Prostate gland (tissue), 2 donors: Measurements from ENCODE around the gene THRAP3.

ENCODE experiments used
- CTCF ChIP-seq, 4 experiments: fragments of 200-600 bp in 2 of 4; fragments of 450-650 bp in 2 of 4; sonication (generic) in 2 of 4; IDR thresholded peaks; 1 replicate in 3 of 4; 2 replicates in 1 of 4; pipeline ENCODE4 v1.5.1; 2016 to 2019; ENCODE audit warnings: antibody characterized with exemption in 4 of 4, mild to moderate bottlenecking in 2 of 4, moderate library complexity in 2 of 4
- POLR2A ChIP-seq: fragments of 450-650 bp; IDR thresholded peaks from one replicate; pipeline ENCODE4 v1.6.1; 2016; ENCODE audit warnings: antibody characterized with exemption, mild to moderate bottlenecking

DNA sequence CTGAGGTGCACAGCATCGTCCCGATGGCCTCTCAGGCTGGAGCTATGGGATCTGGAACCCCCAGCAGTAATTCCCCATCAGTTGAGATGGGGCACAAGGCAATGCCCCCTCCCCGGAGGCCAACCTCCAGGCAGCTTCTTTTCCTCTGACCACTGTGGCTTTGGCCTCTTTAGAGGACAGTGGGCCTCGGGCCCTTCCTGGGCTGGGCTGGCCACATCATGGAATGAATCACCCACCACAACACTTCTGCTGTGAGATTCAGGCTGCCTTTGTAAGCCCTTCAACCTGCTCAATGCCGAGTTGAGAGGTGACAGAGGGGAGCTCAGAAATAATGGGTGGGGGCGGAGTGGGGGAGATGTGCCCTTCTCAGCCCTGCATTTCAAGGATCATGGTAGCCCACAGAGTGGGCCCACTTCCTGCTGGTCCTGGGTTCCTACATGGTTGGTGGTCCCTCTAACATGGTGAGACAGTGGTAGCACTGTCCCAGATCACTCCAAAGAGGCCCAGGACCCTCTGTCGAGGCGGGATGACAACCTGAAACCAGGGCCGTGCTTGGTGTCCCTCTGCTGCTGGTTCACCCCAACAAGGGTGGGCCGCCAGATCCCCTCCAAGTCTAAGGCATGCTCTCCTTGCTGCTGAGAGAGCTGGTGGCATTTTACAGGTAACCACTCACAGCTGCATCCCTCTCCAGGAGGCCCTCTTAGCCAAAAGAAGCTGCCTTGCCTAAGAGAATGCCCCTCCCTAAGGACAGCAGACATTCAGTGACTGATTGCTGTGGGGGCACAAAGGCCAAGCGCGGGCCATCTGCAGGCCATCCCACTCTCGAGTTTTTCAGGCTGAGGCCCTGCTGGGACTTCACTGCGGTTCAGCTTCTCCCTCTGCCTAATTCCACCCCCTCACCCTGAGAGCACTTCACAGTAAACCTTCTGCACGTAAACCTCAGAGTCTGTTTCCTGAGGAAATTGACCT is 129.0 kb downstream of the THRAP3 start:
- TF ChIP-seq CTCF (IDR thresholded peaks at IDR 0.05) (no peak), POLR2A (no peak)
